HL-60 (cell line): Measurements from ENCODE around the gene CASD1.

Experiments
- GABPA ChIP-seq: IDR thresholded peaks from 2 replicates; pipeline ENCODE4 v1.6.1; 2012; ENCODE audit warnings: low read depth
- TF ChIP-seq, protein P1 (sequence below): IDR thresholded peaks from one replicate; pipeline ENCODE4 v1.5.1; 2011; ENCODE audit warnings: low read length, control low read depth, inconsistent platforms; ENCODE audit not compliant: insufficient read depth

DNA sequence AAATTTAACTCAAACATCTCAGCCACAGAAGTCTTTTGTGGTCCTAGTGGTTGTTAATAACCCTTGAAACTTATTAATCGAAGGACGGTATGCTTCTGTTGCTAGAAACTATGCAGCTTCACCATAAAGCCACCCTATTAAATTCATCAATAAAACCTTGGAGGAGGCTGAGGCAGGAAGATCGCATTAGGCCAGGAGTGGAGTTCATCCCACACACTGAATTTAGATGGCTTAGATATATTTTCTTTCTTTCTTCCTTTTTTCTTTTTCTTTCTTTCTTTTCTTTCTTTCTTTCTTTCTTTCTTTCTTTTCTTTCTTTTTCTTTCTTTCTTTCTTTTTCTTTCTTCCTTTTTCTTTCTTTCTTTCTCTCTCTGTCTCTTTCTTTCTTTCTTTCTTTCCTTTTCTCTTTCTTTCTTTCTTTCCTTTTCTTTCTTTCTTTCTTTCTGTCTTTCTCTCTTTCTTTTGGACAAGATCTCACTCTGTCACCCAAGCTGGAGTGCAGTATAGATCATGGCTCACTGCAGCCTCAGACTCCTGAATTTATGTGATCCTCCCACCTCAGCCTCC is 30.9 kb upstream of the CASD1 start:
- TF ChIP-seq, protein P1, sequence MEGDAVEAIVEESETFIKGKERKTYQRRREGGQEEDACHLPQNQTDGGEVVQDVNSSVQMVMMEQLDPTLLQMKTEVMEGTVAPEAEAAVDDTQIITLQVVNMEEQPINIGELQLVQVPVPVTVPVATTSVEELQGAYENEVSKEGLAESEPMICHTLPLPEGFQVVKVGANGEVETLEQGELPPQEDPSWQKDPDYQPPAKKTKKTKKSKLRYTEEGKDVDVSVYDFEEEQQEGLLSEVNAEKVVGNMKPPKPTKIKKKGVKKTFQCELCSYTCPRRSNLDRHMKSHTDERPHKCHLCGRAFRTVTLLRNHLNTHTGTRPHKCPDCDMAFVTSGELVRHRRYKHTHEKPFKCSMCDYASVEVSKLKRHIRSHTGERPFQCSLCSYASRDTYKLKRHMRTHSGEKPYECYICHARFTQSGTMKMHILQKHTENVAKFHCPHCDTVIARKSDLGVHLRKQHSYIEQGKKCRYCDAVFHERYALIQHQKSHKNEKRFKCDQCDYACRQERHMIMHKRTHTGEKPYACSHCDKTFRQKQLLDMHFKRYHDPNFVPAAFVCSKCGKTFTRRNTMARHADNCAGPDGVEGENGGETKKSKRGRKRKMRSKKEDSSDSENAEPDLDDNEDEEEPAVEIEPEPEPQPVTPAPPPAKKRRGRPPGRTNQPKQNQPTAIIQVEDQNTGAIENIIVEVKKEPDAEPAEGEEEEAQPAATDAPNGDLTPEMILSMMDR = no peak
- no peak for TF ChIP-seq GABPA
